Ascending aorta (tissue), 2 donors: Measurements from ENCODE around the gene MRPL58. TPM values are rescaled to one million over a fixed set of nuclear protein-coding genes. Genes with fewer than 3 reads are reported as not detected.

ENCODE experiments used
- DNase-seq, 2 donors: peaks; one replicate each; pipeline ENCODE4 v3.0.0-alpha.2; 2019; ENCODE audit warnings: low spot score in 2 of 2
- H3K27ac ChIP-seq, 2 donors: fragments of 200-600 bp; sonication (generic); one replicate each; pipeline ENCODE4 v1.5.1; 2016 to 2017; ENCODE audit warnings: mild to moderate bottlenecking in 1 of 2
- H3K27me3 ChIP-seq: fragments of 200-600 bp; sonication (generic); one replicate; pipeline ENCODE4 v1.5.1; 2017
- H3K36me3 ChIP-seq, 2 donors: fragments of 200-600 bp; sonication (generic); one replicate each; pipeline ENCODE4 v1.5.1; 2016
- H3K4me1 ChIP-seq, 2 donors: fragments of 200-600 bp; sonication (generic); one replicate each; pipeline ENCODE4 v1.5.1; 2016 to 2017; ENCODE audit warnings: mild to moderate bottlenecking in 1 of 2
- H3K4me3 ChIP-seq, 2 donors: fragments of 200-600 bp; sonication (generic); one replicate each; pipeline ENCODE4 v1.5.1; 2016 to 2017; ENCODE audit warnings: mild to moderate bottlenecking in 1 of 2
- H3K9me3 ChIP-seq, 2 donors: fragments of 200-600 bp; sonication (generic); one replicate each; pipeline ENCODE4 v1.5.1; 2016
- CTCF ChIP-seq, 3 experiments: fragments of 200-600 bp in 2 of 3; fragments of 450-650 bp in 1 of 3; sonication (generic) in 2 of 3; IDR thresholded peaks; one replicate each; pipeline ENCODE4 v1.5.1; 2016 to 2019; ENCODE audit warnings: antibody characterized with exemption in 3 of 3, mild to moderate bottlenecking in 1 of 3, moderate library complexity in 1 of 3
- intact Hi-C: fragments of 100-400 bp; cut with DNase I; formaldehyde crosslinking; loops from one replicate; pipeline ENCODE4 v1.15.1; 2023
- total RNA-seq: library from RNA; depleted of rRNA; stranded (reverse); fragments of >200 nt; gene quantifications from one replicate; pipeline ENCODE4 v1.1.0, GENCODE V29; 2016

The MRPL58 gene
- total RNA-seq, 1 donor from 2014 or later = 14.5 TPM

GRCh38 chr17:74975943-74976342 is 36.5 kb upstream of the MRPL58 start:
- DNase-seq = no peak
- H3K27ac ChIP-seq = no peak overlapping the region
- no peaks in the 10 kb centered on the region for H3K9me3 ChIP-seq
- no peaks in the 10 kb centered on the region for H3K27me3 ChIP-seq
- no peak for TF ChIP-seq CTCF (IDR thresholded peaks at IDR 0.05)
- peaks cover 4 to 10% of the 10 kb centered on the region in 2 donors for H3K4me1 ChIP-seq
- H3K36me3 ChIP-seq = no peaks in the 10 kb centered on the region
- H3K4me3 ChIP-seq = no peak overlapping the region
- intact Hi-C loops = no loop called here

DNA sequence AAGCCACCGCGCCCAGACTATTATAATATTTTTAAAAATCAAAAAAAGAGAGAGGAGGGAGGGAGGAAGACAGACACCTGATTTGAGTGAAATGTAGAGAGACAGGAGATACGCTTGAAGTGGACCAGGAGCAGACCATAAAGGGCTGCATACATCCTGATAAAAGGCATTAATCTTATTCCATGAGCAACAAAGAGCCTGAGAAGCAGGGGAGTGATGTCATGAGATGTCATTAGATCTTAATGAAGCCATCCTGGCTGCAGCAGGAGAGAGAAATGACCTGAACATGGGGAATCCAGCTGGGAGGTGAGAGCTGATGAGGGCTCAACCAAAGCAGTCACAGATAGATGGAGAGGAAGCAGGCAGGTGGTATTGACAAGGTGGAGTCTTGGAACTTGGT is 34.7 kb upstream of the MRPL58 start:
- no peak for DNase-seq
- intact Hi-C loops = no loop called here
- H3K27me3 ChIP-seq = no peaks in the 10 kb centered on the region

GRCh38 chr17:74978240-74978639 is 34.2 kb upstream of the MRPL58 start:
- Histone ChIP-seq H3K27ac (no peak overlapping the region), H3K4me1 (peaks cover 6 to 14% of the 10 kb centered on the region in 2 donors), H3K36me3 (no peaks in the 10 kb centered on the region), H3K4me3 (no peak overlapping the region), H3K27me3 (no peaks in the 10 kb centered on the region), H3K9me3 (no peaks in the 10 kb centered on the region)
- TF ChIP-seq CTCF (IDR thresholded peaks at IDR 0.05) = no peak
- DNase-seq = no peak
- intact Hi-C loops = no loop called here

More for the DNA sequence above, 34.7 kb upstream of the MRPL58 start:
- Histone ChIP-seq H3K36me3 (no peaks in the 10 kb centered on the region), H3K4me3 (no peak overlapping the region), H3K9me3 (no peaks in the 10 kb centered on the region), H3K27ac (no peak overlapping the region), H3K4me1 (peaks cover 6 to 14% of the 10 kb centered on the region in 2 donors)
- TF ChIP-seq CTCF (IDR thresholded peaks at IDR 0.05) = no peak

- Histone ChIP-seq H3K4me3 (no peak overlapping the region), H3K27me3 (no peaks in the 10 kb centered on the region), H3K4me1 (peaks cover 6 to 14% of the 10 kb centered on the region in 2 donors), H3K9me3 (no peaks in the 10 kb centered on the region), H3K27ac (no peak overlapping the region), H3K36me3 (no peaks in the 10 kb centered on the region)
- no peak for TF ChIP-seq CTCF (IDR thresholded peaks at IDR 0.05)
- no peak for DNase-seq
- intact Hi-C loops = loop anchor here (10.0 kb wide), 1 partner anchor 535 kb away; no protein-coding TSS in a partner anchor
These were observed 32.9 kb upstream of the MRPL58 start for GRCh38 chr17:74979408-74980146.

- peak overlapping the region; percentile 91 to 95 for H3K27ac ChIP-seq
- no peaks in the 10 kb centered on the region for H3K36me3 ChIP-seq
- TF ChIP-seq CTCF (IDR thresholded peaks at IDR 0.05) = no peak
- no peaks in the 10 kb centered on the region for H3K27me3 ChIP-seq
- no peaks in the 10 kb centered on the region for H3K9me3 ChIP-seq
- peak overlapping the region; percentile 67 to 68 for H3K4me3 ChIP-seq
- intact Hi-C loops = loop anchor here (10.0 kb wide), 1 partner anchor 537 kb away; no protein-coding TSS in a partner anchor
- peaks cover 6 to 14% of the 10 kb centered on the region in 2 donors for H3K4me1 ChIP-seq
- DNase-seq = no peak
These were observed 31.0 kb upstream of the MRPL58 start for GRCh38 chr17:74981318-74981978.
